WI38 (cell line): Measurements from ENCODE around the gene CHID1.
A peak's percentile ranks its signal among the peaks of the same experiment; 100 is the strongest.

Source experiments
- H3K4me3 ChIP-seq: 2 replicates; pipeline ENCODE4 v1.5.1; 2011; ENCODE audit warnings: low read depth, mild to moderate bottlenecking, control low read depth, low read length
- CTCF ChIP-seq: IDR thresholded peaks from 2 replicates; pipeline ENCODE4 v1.5.1; 2012; ENCODE audit warnings: low read depth, mild to moderate bottlenecking, control low read depth, low read length

The CHID1 gene

DNA sequence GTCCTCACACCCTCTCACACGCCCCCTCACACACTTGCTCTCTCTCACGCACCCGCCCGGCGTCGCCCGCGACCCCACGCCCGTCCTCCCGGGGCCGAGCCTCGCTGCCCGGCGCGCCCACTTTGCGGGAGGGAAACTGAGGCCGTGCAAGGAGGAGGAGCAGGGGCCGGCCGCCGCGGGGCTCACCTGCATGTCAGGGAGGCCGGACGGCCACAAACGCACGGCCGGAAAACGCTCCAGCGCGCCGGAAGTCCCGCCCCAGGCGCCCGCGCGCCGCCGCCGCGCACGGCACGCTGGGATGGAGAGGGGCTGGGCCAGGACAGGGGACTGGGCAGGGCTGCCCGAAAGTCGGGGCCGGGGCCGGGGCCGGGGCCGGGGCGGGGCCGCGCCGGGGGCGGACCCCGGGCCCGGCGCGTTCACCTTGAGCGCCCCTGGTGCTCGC is at the start of gene CHID1:
Gene CHID1 (minus strand): TSS at position 222 of the 442 bp plus-strand sequence. CDS start 5,994 bp downstream, outside the sequence.
- H3K4me3 ChIP-seq: peak within 1 kb of the TSS; percentile 85
- TF ChIP-seq CTCF: no peak

- H3K4me3 ChIP-seq: no peak overlapping the region
- TF ChIP-seq CTCF: no peak
Observed at GRCh38 chr11:959608-960007, 49.0 kb upstream of the CHID1 start.

GRCh38 chr11:959027-959426 is 48.4 kb upstream of the CHID1 start:
- H3K4me3 ChIP-seq: no peak overlapping the region
- TF ChIP-seq CTCF: no peak

DNA sequence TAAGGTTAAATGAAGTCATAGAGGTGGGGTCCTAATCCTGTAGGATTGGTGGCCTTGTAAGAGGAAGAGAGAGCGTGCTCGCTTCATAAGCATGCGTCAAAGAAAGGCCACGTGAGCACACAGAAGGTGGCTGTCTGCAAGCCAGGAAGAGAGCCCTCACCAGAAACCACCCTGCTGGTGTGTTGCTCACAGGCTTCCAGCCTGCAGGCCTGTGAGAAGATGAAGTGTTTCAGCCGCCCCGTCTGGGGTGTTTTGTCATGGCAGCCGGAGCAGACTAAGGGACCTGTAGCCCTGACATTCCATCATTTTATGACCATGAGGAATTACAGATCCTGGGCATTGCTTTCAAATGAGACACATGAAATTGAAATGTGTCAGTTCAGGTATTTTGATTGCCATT is 47.5 kb upstream of the CHID1 start:
- no peak for TF ChIP-seq CTCF

DNA sequence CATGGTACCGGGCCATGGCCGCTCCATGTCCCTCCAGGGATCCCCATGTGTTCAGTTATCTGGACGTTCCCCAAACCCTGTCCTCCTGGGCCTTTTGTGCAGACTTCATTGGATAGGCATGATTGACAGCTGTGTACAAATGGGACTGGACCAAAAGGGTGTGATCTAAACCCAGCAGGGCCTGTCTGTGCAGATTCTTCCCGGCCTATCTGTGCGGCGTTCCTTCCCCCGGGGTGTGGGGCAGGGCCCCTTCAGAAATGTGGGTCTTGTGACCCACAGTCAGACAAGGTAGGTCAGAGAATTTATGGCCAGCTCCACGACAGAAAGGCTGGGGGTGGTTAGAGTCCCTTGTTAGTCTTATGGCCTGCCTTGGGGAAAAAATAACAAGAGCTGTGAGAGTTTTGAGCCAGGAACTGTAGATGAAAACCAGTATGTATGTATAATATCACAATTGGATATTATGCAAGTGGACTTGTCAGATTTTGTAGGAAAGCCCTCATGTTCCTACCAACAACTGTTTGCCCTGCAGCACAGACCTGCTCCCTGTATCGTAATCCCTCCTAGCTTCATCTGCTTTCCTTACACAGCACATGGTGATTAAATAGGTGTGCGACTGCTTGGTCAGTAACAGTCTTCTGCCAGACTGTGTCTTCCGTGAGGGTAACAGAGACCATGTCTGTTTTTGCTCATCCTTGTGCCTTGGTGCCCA is 46.8 kb upstream of the CHID1 start:
- no peak for TF ChIP-seq CTCF

More for the DNA sequence above, 47.5 kb upstream of the CHID1 start:
- H3K4me3 ChIP-seq: no peak overlapping the region

GRCh38 chr11:955154-956063 is 44.8 kb upstream of the CHID1 start:
- H3K4me3 ChIP-seq: no peak overlapping the region
- TF ChIP-seq CTCF: no peak

More for the DNA sequence above, 46.8 kb upstream of the CHID1 start:
- H3K4me3 ChIP-seq: no peak overlapping the region
